GM10847 (cell line): ENCODE data around the gene IFT27.

ENCODE experiments used
- POLR2A ChIP-seq: IDR thresholded peaks from 2 replicates; pipeline ENCODE4 v1.6.1; 2011; ENCODE audit not compliant: insufficient read length; ENCODE audit errors: extremely low read depth

Gene IFT27

GRCh38 chr22:36744413-36744765 lies 31.5 kb downstream of the IFT27 start:
- no peak for TF ChIP-seq POLR2A

- no peak for TF ChIP-seq POLR2A
Observed at GRCh38 chr22:36743591-36744412, 32.1 kb downstream of the IFT27 start.

- TF ChIP-seq POLR2A = no peak
Observed at GRCh38 chr22:36743011-36743410, 32.9 kb downstream of the IFT27 start.

GRCh38 chr22:36741968-36742367 lies 34.0 kb downstream of the IFT27 start:
- TF ChIP-seq POLR2A = no peak

- no peak for TF ChIP-seq POLR2A
Observed at GRCh38 chr22:36741204-36741793, 34.6 kb downstream of the IFT27 start.

- TF ChIP-seq POLR2A = no peak
Observed at GRCh38 chr22:36740716-36741115, 35.2 kb downstream of the IFT27 start.

GRCh38 chr22:36739185-36739584 lies 36.7 kb downstream of the IFT27 start:
- no peak for TF ChIP-seq POLR2A

- no peak for TF ChIP-seq POLR2A
Observed at GRCh38 chr22:36738416-36739020, 37.4 kb downstream of the IFT27 start.

GRCh38 chr22:36737776-36738175 lies 38.1 kb downstream of the IFT27 start:
- no peak for TF ChIP-seq POLR2A

GRCh38 chr22:36736701-36737320 lies 39.1 kb downstream of the IFT27 start:
- no peak for TF ChIP-seq POLR2A

GRCh38 chr22:36734171-36735058 lies 41.5 kb downstream of the IFT27 start:
- no peak for TF ChIP-seq POLR2A

GRCh38 chr22:36733271-36733670 lies 42.6 kb downstream of the IFT27 start:
- TF ChIP-seq POLR2A = no peak

- no peak for TF ChIP-seq POLR2A
Observed at GRCh38 chr22:36732609-36733008, 43.3 kb downstream of the IFT27 start.

GRCh38 chr22:36731916-36732315 lies 44.0 kb downstream of the IFT27 start:
- TF ChIP-seq POLR2A = no peak
